HuH-7 (cell line): ENCODE data around the gene ZFP62.
"Not testable (repeated sequence)": the region's sequence is repeated elsewhere in the genome, so short reads cannot be mapped to it uniquely, and the experiment has no call there.

Source experiments
- DNase-seq: peaks from one replicate; pipeline ENCODE4 v3.0.0; 2011; ENCODE audit warnings: low spot score

ZFP62 gene

DNA sequence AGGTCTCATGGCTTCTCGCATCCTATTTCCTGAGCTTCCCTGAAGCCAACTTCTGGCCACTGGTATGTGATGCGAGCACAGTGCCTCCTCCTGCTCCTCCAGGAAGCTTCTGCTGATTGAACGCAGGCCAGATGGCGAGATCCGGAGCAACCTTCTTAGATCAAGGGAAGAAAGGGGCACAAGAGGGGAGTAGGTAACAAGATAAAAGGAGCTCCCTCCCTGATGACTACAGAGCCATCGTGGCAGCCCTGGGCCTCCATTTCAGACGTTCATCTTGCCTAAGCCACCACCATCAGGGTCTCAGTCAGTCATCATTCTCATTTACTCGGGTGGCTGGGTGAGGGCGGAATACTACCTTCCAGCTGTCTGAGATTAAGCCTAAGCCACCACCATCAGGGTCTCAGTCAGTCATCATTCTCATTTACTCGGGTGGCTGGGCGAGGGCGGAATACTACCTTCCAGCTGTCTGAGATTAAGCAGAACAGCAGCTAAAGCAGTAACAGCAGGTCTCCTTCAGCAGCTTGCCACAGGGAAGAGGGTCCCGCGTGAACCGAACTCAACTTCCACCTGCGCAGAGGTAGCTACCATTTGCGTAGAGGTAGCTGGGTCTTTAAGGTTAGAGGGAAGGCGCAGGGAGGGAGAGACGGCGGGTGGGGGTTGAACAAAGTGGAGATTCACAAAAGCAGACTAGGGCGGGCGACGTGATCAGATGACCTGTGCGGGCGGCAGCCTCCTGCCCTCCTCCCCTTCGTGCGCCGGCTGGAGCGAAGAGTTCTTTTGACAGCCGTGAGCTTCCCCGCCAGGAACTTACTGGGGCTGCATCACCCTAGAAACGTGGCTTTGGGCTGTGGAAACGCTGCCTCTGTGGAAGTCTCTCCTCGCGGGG, 30.6 kb downstream of the ZFP62 start:
- peak; percentile 34 for DNase-seq

DNA sequence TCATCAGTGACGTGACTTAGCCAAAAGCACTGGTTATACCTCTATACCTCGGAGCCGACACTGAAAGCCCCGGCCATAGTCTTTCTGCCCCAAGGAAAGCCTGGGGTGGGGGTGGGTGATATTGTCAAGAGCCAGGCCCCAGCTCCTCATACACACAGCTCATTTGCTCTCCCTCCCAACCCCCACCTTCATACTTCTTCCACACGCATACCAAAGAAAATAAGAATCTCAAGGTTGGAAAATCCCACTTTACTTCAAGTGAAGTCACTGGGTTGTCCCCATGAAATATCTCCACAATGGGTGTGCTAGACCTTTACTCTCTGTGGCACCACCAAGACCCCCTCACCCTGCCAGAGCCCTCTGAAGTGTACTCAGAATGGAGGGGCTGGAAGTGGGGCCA, 31.4 kb downstream of the ZFP62 start:
- DNase-seq: no peak

GRCh38 chr5:180828756-180829531, 32.1 kb downstream of the ZFP62 start:
- not testable (repeated sequence) for DNase-seq

GRCh38 chr5:180827374-180827773, 33.7 kb downstream of the ZFP62 start:
- not testable (repeated sequence) for DNase-seq

DNA sequence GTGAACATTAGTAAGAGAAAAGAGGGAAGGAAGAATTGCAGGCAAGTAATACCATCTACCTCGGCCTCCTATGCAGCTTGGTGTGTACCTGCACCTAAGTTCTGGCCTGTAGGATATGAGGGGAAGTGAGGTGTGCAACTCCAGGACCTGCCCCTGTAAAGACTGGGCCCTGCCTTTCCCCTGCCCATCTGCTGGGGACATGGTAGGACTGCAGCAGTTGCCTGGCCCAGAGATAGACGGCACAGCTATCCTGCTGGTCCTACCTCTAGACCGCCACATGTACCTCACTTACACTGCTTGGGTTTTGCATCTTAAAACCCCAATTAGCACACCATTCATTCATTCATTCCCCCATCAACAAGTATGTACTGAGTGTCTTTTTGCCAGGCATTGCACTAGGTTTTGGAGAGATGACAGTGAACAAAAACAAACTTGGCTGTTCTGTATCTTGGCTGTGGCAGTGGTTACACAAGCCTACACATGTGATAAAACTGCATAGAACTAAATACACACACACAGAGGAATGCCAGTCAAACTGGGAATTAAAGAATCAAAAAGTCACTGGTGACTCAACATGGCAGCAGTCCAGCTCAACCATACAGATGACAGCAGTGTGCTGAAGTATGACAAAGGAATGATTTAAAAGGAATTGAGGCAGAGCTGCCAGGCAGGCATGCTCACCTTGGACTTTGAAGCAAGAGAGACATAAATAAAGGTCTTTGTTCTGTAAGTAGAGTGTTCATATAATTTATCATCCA, 35.1 kb downstream of the ZFP62 start:
- DNase-seq: no peak

- DNase-seq: no peak
Measured at GRCh38 chr5:180824630-180825476, 36.2 kb downstream of the ZFP62 start.

DNA sequence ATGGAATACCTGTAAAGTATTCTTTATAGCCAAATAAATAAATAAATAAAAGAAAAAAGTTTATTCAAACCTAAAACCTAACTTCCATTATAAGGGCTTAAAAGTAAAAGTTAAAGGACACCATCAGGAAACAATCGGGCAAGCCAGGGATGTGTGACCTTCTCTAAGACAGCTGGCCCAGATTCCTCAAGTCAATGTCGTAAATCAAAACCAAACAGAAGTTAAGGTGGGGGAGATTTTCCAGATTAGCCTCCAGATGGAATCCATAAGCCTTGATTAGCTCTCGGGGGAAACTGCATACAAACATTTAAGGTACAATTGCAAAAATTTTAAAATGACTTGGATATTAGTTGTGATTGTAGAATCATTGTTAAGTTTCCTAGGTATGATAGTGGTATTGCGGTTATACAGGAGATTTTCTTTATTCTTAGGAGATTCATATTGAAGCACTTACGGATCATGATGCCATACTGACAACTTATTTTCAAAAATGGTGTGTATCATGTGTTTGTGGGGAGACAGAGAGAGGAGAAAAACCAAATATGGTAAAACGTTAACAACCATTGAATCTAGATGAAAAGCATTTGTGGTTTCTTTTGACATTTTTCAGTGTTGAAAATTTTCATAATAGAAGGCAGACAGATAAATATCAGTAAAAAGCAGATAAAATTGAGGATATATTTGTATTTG, 37.0 kb downstream of the ZFP62 start:
- DNase-seq: no peak

DNA sequence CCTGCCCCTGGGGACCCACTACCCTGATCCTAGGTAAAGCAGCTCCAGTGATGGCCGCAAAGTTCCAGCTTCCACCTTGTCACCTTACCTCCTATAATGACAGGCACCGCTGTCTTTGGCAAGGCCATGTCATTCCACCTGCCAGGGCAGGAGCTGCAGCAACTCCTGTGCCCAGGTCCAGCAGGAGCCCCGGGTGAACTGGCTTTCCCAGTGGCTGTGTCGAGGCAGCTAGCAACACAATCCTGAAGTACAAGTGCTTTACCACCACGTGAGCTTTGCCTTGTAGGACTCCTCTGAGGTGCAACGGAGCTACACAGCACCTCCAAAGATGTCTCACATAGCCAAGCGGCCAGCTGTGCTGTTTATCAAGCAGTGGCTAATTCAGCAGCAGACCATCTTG, 37.7 kb downstream of the ZFP62 start:
- no peak for DNase-seq

GRCh38 chr5:180821538-180821937, 39.5 kb downstream of the ZFP62 start:
- no peak for DNase-seq

DNA sequence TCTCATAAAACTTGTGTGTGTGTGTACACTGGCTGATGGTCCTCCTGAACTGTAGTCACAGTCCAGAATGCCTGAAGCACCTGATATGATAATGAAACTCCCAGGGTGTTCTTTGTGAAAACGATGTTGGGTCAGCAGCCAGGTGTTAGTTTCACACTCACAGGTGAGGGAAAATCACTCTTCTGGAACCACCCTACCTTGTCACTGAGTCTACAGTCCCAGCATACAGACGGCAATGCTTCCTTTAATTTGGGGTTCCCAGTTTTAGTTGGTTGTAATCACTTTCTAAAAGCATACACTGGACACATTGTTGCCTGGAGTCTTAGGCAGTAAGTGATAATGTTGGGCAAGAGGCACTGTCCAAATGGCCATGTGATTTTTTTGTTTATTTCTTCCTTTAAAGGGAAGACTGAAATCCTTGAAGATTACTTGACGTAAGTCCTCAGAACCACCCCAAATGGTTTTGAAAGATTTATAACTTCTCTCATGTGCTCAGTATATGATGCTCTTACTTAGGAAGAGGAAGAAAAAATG, 40.2 kb downstream of the ZFP62 start:
- no peak for DNase-seq

GRCh38 chr5:180818677-180819341, 42.3 kb downstream of the ZFP62 start:
- no peak for DNase-seq

- no peak for DNase-seq
Measured at GRCh38 chr5:180817893-180818674, 43.0 kb downstream of the ZFP62 start.

GRCh38 chr5:180816608-180817534, 44.2 kb downstream of the ZFP62 start:
- no peak for DNase-seq

DNA sequence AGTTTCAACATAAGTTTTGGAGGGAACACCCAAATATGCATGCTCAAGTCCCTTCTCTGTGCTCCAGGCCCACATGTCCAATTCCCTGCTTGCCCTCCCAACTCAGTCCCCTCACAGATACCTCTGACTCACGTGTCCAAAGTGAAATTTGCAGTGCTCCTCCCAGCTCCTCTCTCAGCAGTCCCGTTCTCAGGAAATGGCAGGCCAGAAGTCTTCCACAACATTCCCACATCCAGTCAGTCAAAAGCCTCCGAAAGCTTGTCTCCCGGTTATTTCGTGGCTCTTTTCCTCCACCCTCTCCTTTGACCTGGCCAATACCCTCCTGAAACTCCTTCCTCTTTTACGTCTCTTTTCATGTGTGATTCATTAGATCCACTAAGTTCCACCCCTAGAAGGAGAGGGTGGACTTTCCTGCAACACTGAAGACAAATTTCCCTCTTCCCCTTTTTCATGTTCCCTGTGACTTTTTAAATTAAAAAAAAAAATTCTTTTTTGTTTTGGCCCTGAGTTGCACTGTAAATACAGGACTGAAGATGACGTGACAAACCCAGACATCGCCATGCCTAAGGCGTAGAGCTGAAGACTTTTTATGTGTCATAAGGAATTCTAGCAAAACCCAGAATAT, 45.7 kb downstream of the ZFP62 start:
- no peak for DNase-seq

- no peak for DNase-seq
Measured at GRCh38 chr5:180813420-180813819, 47.7 kb downstream of the ZFP62 start.

DNA sequence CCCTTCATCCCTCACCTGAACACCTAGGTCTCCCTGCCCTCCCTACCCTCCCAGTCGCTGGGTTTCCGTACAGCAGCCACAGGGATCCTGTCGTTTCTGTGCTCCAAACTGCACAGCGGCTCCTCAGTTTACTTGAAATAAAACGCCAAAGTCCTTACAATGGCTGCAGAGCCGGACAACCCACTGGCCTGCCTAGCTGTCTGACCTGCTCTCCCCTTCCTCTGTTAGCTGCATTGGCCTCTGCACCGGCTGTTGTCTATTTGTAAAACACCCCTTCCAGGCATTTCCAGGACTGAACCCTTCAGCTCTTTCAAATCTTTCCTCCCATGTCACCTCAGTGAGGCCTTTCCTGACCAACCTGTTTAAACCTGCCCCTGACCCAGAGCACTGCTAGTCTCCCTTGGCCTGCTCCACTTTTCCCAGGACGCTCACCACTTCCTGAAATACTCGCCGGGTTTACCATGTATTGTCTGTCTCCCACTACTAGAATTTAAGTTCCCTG, 49.4 kb downstream of the ZFP62 start:
- no peak for DNase-seq

- no peak for DNase-seq
Measured at GRCh38 chr5:180810959-180811622, 50.0 kb downstream of the ZFP62 start.
